Neural progenitor cell (in vitro differentiated cells): ENCODE measurements around the gene SSUH2. TPM values are rescaled to one million over a fixed set of nuclear protein-coding genes. Genes with fewer than 3 reads are reported as not detected.

Source experiments
- DNase-seq: peaks from one replicate; pipeline ENCODE4 v3.0.0-alpha.2; 2016; ENCODE audit warnings: low spot score
- H2AFZ ChIP-seq: fragments of 200-600 bp; sonication (generic); replicated peaks from 2 replicates; pipeline ENCODE4 v1.6.1; 2016; ENCODE audit warnings: antibody characterized with exemption
- H3F3A ChIP-seq: fragments of 200-600 bp; sonication (generic); 2 replicates; pipeline ENCODE4 v1.6.1; 2016; ENCODE audit warnings: antibody characterized with exemption, low read depth
- H3K27ac ChIP-seq: fragments of 200-600 bp; sonication (generic); 2 replicates; pipeline ENCODE4 v1.5.1; 2016; ENCODE audit warnings: mild to moderate bottlenecking
- H3K27me3 ChIP-seq: fragments of 200-600 bp; sonication (generic); 2 replicates; pipeline ENCODE4 v1.6.1; 2016; ENCODE audit warnings: mild to moderate bottlenecking, moderate library complexity
- H3K36me3 ChIP-seq: fragments of 200-600 bp; sonication (generic); 2 replicates; pipeline ENCODE4 v1.5.1; 2016
- H3K4me1 ChIP-seq: fragments of 200-600 bp; sonication (generic); 2 replicates; pipeline ENCODE4 v1.6.1; 2016; ENCODE audit warnings: mixed run types
- H3K4me2 ChIP-seq: fragments of 200-600 bp; sonication (generic); 2 replicates; pipeline ENCODE4 v1.6.1; 2016
- H3K4me3 ChIP-seq: fragments of 200-600 bp; sonication (generic); 2 replicates; pipeline ENCODE4 v1.5.1; 2016
- H3K79me2 ChIP-seq: fragments of 200-600 bp; sonication (generic); 2 replicates; pipeline ENCODE4 v1.6.1; 2016; ENCODE audit warnings: low read depth
- H3K9ac ChIP-seq: fragments of 200-600 bp; sonication (generic); 2 replicates; pipeline ENCODE4 v1.6.1; 2016
- H3K9me3 ChIP-seq: fragments of 200-600 bp; sonication (generic); 2 replicates; pipeline ENCODE4 v1.5.1; 2016; ENCODE audit warnings: low read depth
- H4K20me1 ChIP-seq: fragments of 200-600 bp; sonication (generic); 2 replicates; pipeline ENCODE4 v1.6.1; 2016; ENCODE audit warnings: low read depth
- H3K27ac Mint-ChIP-seq: 3 replicates; pipeline ENCODE4 v1.8.0; 2021; ENCODE audit warnings: mixed read lengths
- H3K27me3 Mint-ChIP-seq: 2 replicates; pipeline ENCODE4 v1.8.0; 2022; ENCODE audit warnings: low read depth, mild to moderate bottlenecking, inconsistent platforms, moderate library complexity, mixed read lengths; ENCODE audit not compliant: insufficient read depth
- H3K36me3 Mint-ChIP-seq: 3 replicates; pipeline ENCODE4 v1.8.0; 2021; ENCODE audit warnings: mixed read lengths
- H3K4me1 Mint-ChIP-seq: 3 replicates; pipeline ENCODE4 v1.8.0; 2021; ENCODE audit warnings: mixed read lengths
- H3K4me3 Mint-ChIP-seq: 3 replicates; pipeline ENCODE4 v1.8.0; 2021; ENCODE audit warnings: mild to moderate bottlenecking, moderate library complexity, mixed read lengths
- H3K9me3 Mint-ChIP-seq: 3 replicates; pipeline ENCODE4 v1.8.0; 2020; ENCODE audit warnings: mixed read lengths
- CTCF ChIP-seq: fragments of 200-600 bp; sonication (generic); IDR thresholded peaks from 2 replicates; pipeline ENCODE4 v1.5.1; 2017; ENCODE audit warnings: antibody characterized with exemption, mild to moderate bottlenecking
- EZH2 ChIP-seq: fragments of 200-600 bp; sonication (generic); IDR thresholded peaks from 2 replicates; pipeline ENCODE4 v1.6.1; 2017; ENCODE audit warnings: antibody characterized with exemption, mild to moderate bottlenecking, moderate library complexity
- EZH2phosphoT487 ChIP-seq: fragments of 200-600 bp; sonication (generic); IDR thresholded peaks from 2 replicates; pipeline ENCODE4 v1.6.1; 2017; ENCODE audit warnings: antibody characterized with exemption
- total RNA-seq: library from RNA; depleted of rRNA; stranded (reverse); fragments of >200 nt; gene quantifications from 2 replicates; pipeline ENCODE4 v1.2.3, GENCODE V29; 2015; ENCODE audit warnings: low replicate concordance

SSUH2 gene
- total RNA-seq, 1 donor from 2014 or later: 0.37 TPM

GRCh38 chr3:8593021-8593827 lies 51.4 kb downstream of the SSUH2 start:
- H3K4me1 Mint-ChIP-seq: peaks cover 2% of the 10 kb centered on the region
- DNase-seq: no peak
- no peaks in the 10 kb centered on the region for H3F3A ChIP-seq
- H3K9ac ChIP-seq: no peak overlapping the region
- no peak for TF ChIP-seq EZH2phosphoT487
- TF ChIP-seq EZH2: no peak
- TF ChIP-seq CTCF: no peak
- no peaks in the 10 kb centered on the region for H3K27me3 ChIP-seq
- H3K9me3 ChIP-seq: no peaks in the 10 kb centered on the region
- no peaks in the 10 kb centered on the region for H4K20me1 ChIP-seq
- H3K27me3 Mint-ChIP-seq: no peaks in the 10 kb centered on the region
- H3K36me3 ChIP-seq: no peaks in the 10 kb centered on the region
- no peak overlapping the region for H3K4me3 Mint-ChIP-seq
- no peaks in the 10 kb centered on the region for H3K36me3 Mint-ChIP-seq
- H3K27ac Mint-ChIP-seq: peak overlapping the region; percentile 32
- H3K4me2 ChIP-seq: no peak overlapping the region
- no peak overlapping the region for H3K4me3 ChIP-seq
- no peaks in the 10 kb centered on the region for H3K4me1 ChIP-seq
- H3K79me2 ChIP-seq: no peaks in the 10 kb centered on the region
- H3K27ac ChIP-seq: no peak overlapping the region
- H3K9me3 Mint-ChIP-seq: no peaks in the 10 kb centered on the region
- no peak overlapping the region for H2AFZ ChIP-seq

DNA sequence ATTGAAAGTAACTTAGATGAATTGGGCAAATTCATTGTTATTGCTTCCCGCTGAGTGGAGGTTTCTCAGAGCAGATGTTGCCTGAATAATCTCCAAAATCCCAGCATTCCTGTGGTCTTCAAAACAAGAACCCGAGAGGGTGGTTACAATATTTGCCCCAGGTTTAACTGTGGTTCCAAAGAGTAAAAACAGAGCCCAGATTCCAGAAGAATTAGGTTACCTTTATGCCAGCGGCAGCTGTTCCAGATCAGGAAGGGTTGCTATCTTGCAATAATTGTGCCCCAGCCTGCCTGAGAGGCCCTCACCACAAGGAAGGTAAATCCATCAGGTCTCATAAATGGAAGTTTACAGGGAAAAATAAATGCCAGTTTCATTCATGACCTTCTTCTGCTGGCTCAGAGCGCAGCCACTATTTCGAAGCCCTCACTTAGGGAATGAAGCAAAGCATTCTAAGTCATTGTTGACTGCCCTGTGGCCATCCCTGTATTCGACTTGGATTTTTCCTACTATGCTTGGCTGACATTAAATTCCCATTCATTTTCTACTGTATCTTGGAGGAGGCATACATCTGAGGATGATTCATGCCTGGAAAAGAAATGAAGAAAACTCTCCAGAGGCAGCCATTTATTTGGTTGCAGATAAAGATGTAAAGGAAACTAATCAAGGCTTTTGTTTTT lies 54.6 kb downstream of the SSUH2 start:
- no peaks in the 10 kb centered on the region for H3K27me3 ChIP-seq
- H3K27ac ChIP-seq: no peak overlapping the region
- H3K9me3 ChIP-seq: no peaks in the 10 kb centered on the region
- no peaks in the 10 kb centered on the region for H3K36me3 ChIP-seq
- no peaks in the 10 kb centered on the region for H3K27me3 Mint-ChIP-seq
- no peaks in the 10 kb centered on the region for H3K79me2 ChIP-seq
- H3K4me3 Mint-ChIP-seq: no peak overlapping the region
- no peak for DNase-seq
- no peak overlapping the region for H3K27ac Mint-ChIP-seq
- H2AFZ ChIP-seq: no peak overlapping the region
- H3K4me1 ChIP-seq: no peaks in the 10 kb centered on the region
- no peak overlapping the region for H3K4me2 ChIP-seq
- no peak overlapping the region for H3K4me3 ChIP-seq
- no peaks in the 10 kb centered on the region for H3F3A ChIP-seq
- peaks cover 3% of the 10 kb centered on the region for H3K9me3 Mint-ChIP-seq
- H3K9ac ChIP-seq: no peak overlapping the region
- TF ChIP-seq EZH2 (no peak), CTCF (no peak)
- H3K4me1 Mint-ChIP-seq: peaks cover 2% of the 10 kb centered on the region
- no peaks in the 10 kb centered on the region for H3K36me3 Mint-ChIP-seq
- no peaks in the 10 kb centered on the region for H4K20me1 ChIP-seq

DNA sequence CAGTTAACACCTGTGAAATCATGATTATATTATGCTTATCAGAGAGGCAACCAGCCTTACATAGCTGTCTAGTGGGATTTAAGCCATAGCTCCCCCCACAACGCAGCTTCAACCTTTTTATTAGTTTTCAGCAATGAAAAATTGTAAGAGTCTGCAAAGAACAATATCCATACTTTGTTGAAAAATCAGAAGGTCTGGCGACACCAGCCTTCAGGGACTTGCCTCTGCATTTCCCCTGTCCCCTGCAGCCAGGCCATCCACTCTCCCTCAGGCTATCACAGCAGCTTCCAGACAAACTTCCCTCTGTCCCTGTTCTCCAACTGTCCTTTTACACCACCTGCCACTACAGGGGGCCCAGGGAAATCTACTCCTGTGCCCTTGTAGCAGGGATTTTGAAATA lies 59.9 kb downstream of the SSUH2 start:
- no peak for DNase-seq
- Histone ChIP-seq H3F3A (no peaks in the 10 kb centered on the region), H3K36me3 (no peaks in the 10 kb centered on the region), H3K27me3 (no peaks in the 10 kb centered on the region), H3K79me2 (no peaks in the 10 kb centered on the region), H2AFZ (no peak overlapping the region), H3K4me1 (no peaks in the 10 kb centered on the region), H4K20me1 (no peaks in the 10 kb centered on the region), H3K4me2 (no peak overlapping the region), H3K9ac (no peak overlapping the region), H3K4me3 (no peak overlapping the region), H3K9me3 (no peaks in the 10 kb centered on the region), H3K27ac (no peak overlapping the region)
- Mint-ChIP-seq H3K9me3 (peaks cover 3% of the 10 kb centered on the region), H3K27ac (no peak overlapping the region), H3K4me1 (peaks cover 2% of the 10 kb centered on the region), H3K36me3 (no peaks in the 10 kb centered on the region), H3K27me3 (peaks cover 7% of the 10 kb centered on the region), H3K4me3 (no peak overlapping the region)
- TF ChIP-seq EZH2 (no peak), CTCF (no peak), EZH2phosphoT487 (no peak)
